Activated B cell treated with CpG ODN at 0.5 μM for 24 hours (primary cell): ENCODE results near the gene SNPH. TPM values are rescaled to one million over a fixed set of nuclear protein-coding genes. Genes with fewer than 3 reads are reported as not detected.

Experiments
- ATAC-seq: fragments of 200-7000 bp; cut with Tn5 transposase; one replicate; pipeline ENCODE4 v1.10.0; 2021; ENCODE audit warnings: low read depth, mild to moderate bottlenecking, moderate library complexity
- CTCF ChIA-PET: fragments of 350-600 bp; sonication (Branson Sonifier 250); formaldehyde crosslinking; loops from one replicate; lab custom pipeline; 2021; ENCODE audit warnings: antibody characterized with exemption; lab: Charles Lee
- POLR2A ChIA-PET: fragments of 350-600 bp; sonication (Branson Sonifier 250); formaldehyde crosslinking; loops from one replicate; lab custom pipeline; 2021; ENCODE audit warnings: antibody characterized with exemption; lab: Charles Lee
- DNase-seq: peaks from one replicate; pipeline ENCODE4 v3.0.0; 2022
- H3K27ac Mint-ChIP-seq: one replicate; pipeline ENCODE4 v1.8.0; 2020; ENCODE audit warnings: mixed read lengths
- H3K27me3 Mint-ChIP-seq: one replicate; pipeline ENCODE4 v1.8.0; 2021; ENCODE audit warnings: mixed read lengths
- H3K36me3 Mint-ChIP-seq: one replicate; pipeline ENCODE4 v1.8.0; 2021; ENCODE audit warnings: low read depth, mixed read lengths
- H3K4me1 Mint-ChIP-seq: one replicate; pipeline ENCODE4 v1.8.0; 2021; ENCODE audit warnings: mixed read lengths
- H3K4me3 Mint-ChIP-seq: one replicate; pipeline ENCODE4 v1.8.0; 2020; ENCODE audit warnings: mild to moderate bottlenecking, mixed read lengths
- H3K9me3 Mint-ChIP-seq: one replicate; pipeline ENCODE4 v1.8.0; 2020; ENCODE audit warnings: mixed read lengths
- CTCF ChIP-seq: fragments of 200-600 bp; IDR thresholded peaks from one replicate; pipeline ENCODE4 v1.8.0; 2022; ENCODE audit warnings: antibody characterized with exemption, mild to moderate bottlenecking
- intact Hi-C: fragments of 100-400 bp; cut with micrococcal nuclease; formaldehyde crosslinking; loops from one replicate; pipeline ENCODE4 v1.15.1; 2024
- total RNA-seq: library from RNA; stranded (reverse); gene quantifications from 2 replicates; pipeline ENCODE4 v1.2.3, GENCODE V29; 2022

The SNPH gene
- total RNA-seq, 1 donor from 2014 or later, result 0.86 TPM

DNA sequence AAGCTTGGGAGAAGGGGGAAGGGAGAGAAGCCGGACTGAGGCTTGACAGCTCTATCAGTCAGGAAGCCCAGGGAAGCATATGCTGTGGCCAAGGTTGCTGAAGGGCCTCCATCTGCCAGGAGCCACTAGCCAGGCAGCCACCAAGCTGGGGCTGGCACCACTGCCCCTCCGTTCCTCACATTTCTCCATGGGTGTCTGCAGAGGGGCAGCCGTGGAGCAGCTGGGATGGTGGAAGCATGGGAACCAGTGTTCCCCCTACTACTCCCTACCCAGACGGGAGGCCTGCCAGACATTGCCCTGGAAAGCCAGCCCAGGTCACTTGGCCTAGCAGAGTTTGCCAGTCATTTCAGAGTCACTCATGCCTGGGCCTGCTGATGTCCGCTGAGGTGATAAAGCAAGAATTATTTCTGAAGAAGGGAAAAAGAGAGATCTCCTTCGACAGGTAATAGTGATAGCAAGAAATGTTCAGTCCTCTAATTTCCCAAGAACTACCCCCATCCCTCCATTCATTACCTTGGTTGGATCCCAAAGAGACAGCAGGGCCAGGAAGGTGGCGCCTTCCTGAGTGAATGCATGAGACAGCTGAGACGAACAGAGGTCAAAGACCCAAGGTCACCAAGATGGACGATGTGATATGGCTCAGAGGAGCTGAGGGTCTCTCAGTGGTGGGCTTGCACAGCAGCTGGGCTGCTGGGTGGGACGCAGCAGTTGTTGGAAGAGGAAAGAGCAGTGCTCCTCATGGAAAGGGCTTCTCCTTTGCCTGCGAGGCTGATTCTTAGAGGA, 21.9 kb downstream of the SNPH start:
- H3K27ac Mint-ChIP-seq, result no peak overlapping the region
- intact Hi-C loops, result no loop called here
- POLR2A ChIA-PET, result no interaction called here

DNA sequence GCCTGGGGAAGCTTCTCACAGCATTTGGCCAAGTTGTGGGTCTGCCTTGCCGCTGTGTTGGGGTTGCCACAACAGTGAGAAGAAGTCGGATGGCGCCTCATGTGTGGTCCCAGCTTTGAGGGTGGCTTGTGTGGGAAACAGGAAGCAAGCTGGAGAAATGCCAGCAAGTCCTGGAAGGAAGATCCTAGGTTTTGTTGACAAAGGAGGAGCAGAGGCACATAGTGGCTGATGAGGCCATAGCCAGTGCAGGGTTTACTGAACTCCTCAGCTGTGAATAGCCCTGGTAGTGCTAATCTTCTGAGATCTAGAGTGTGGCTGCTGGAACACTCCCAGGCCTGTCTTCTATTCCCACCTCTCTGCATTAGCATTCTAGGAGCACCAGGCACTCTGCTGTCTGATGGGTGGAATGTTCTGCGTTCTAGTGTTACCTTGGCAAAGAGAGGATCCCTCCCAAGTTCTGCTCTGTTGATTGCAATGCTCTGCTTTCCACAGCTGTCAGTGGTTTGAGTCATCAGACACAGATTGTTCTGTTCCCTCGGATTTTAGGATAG, 25.2 kb downstream of the SNPH start:
- intact Hi-C loops, result no loop called here
- Mint-ChIP-seq H3K9me3 (no peaks in the 10 kb centered on the region), H3K27ac (no peak overlapping the region), H3K36me3 (no peaks in the 10 kb centered on the region), H3K4me3 (no peak overlapping the region), H3K27me3 (no peaks in the 10 kb centered on the region), H3K4me1 (no peaks in the 10 kb centered on the region)
- no peak for TF ChIP-seq CTCF
- DNase-seq, result no peak
- ATAC-seq, result no peak
- POLR2A ChIA-PET, result no interaction called here
- CTCF ChIA-PET, result interaction anchor here (1.4 kb wide), 1 partner anchor 9 kb away, joined by 3 read pairs; no protein-coding TSS in a partner anchor

More for the DNA sequence above, 21.9 kb downstream of the SNPH start:
- no peak for TF ChIP-seq CTCF
- no peak for ATAC-seq
- H3K9me3 Mint-ChIP-seq, result no peaks in the 10 kb centered on the region
- H3K4me3 Mint-ChIP-seq, result no peak overlapping the region
- DNase-seq, result no peak
- H3K4me1 Mint-ChIP-seq, result no peaks in the 10 kb centered on the region
- CTCF ChIA-PET, result no interaction called here
- no peaks in the 10 kb centered on the region for H3K27me3 Mint-ChIP-seq
- no peaks in the 10 kb centered on the region for H3K36me3 Mint-ChIP-seq

GRCh38 chr20:1292620-1293019, 26.5 kb downstream of the SNPH start:
- TF ChIP-seq CTCF, result no peak
- no peak overlapping the region for H3K27ac Mint-ChIP-seq
- intact Hi-C loops, result no loop called here
- ChIA-PET POLR2A (no interaction called here), CTCF (no interaction called here)
- no peak for ATAC-seq
- H3K4me3 Mint-ChIP-seq, result no peak overlapping the region
- H3K36me3 Mint-ChIP-seq, result no peaks in the 10 kb centered on the region
- H3K4me1 Mint-ChIP-seq, result no peaks in the 10 kb centered on the region
- H3K27me3 Mint-ChIP-seq, result no peaks in the 10 kb centered on the region
- DNase-seq, result no peak
- H3K9me3 Mint-ChIP-seq, result no peaks in the 10 kb centered on the region

DNA sequence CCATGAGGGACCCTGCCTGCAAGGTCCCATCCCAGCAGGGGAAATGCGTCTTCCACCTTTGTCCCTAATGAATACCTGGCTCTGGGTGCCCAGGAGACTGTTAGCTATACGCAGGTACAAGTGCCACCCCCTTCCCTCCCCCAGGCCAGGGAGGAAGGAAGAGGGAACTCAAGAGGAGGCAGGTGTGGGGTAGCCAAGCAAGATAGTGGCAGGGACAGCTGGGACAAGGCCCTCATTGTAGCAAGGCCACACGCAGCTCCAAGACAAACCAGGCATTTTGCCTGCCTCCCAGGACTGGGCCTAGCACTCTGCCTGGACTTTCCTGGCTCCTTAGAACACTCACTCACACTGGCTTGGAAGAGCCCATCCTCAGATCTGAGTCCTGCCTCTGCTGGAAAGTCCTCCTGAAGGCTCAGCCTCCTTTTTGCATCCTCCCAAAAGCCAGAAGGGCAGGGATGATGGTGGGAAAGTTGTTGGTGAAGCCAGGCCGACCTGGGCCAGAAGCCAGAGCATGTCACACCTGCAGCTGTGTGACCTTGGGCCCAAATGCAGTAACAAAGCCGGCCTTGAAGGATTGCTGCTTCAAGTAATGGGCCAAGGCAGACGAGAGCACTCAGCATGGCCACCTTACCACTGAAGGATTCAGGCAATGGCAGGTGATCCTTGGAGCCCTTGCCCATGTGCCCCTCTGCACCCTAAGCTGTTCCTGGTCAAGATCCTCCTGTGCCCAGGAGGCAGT, 27.7 kb downstream of the SNPH start:
- Mint-ChIP-seq H3K27ac (no peak overlapping the region), H3K4me1 (no peaks in the 10 kb centered on the region), H3K27me3 (no peaks in the 10 kb centered on the region), H3K9me3 (no peaks in the 10 kb centered on the region), H3K4me3 (no peak overlapping the region), H3K36me3 (no peaks in the 10 kb centered on the region)
- no peak for DNase-seq
- ChIA-PET POLR2A (no interaction called here), CTCF (no interaction called here)
- no peak for ATAC-seq
- no peak for TF ChIP-seq CTCF
- intact Hi-C loops, result no loop called here

- Mint-ChIP-seq H3K27ac (no peak overlapping the region), H3K9me3 (no peaks in the 10 kb centered on the region), H3K36me3 (no peaks in the 10 kb centered on the region), H3K4me3 (no peak overlapping the region), H3K4me1 (no peaks in the 10 kb centered on the region), H3K27me3 (no peaks in the 10 kb centered on the region)
- TF ChIP-seq CTCF, result no peak
- ATAC-seq, result no peak
- intact Hi-C loops, result no loop called here
- DNase-seq, result no peak
- POLR2A ChIA-PET, result no interaction called here
- CTCF ChIA-PET, result no interaction called here
These were observed 28.4 kb downstream of the SNPH start for GRCh38 chr20:1294497-1294896.
